ENCODE results near the gene PRKD1. TPM values are rescaled to one million over a fixed set of nuclear protein-coding genes. Genes with fewer than 3 reads are reported as not detected.

Gene PRKD1
- 10 to 100 TPM in 1 of 3 donors, 1 to 10 TPM in 1, under 1 TPM in 1; 0.93 to 10.2 (median 3.1) TPM for total RNA-seq
- long read RNA-seq, donor 1, partial matches to known transcripts, result 1 of 2 reads
- long read RNA-seq, donor 1, other reads (novel, unspliced or antisense), result 1 of 2 reads
- long read RNA-seq, donor 2, result 0 reads

DNA sequence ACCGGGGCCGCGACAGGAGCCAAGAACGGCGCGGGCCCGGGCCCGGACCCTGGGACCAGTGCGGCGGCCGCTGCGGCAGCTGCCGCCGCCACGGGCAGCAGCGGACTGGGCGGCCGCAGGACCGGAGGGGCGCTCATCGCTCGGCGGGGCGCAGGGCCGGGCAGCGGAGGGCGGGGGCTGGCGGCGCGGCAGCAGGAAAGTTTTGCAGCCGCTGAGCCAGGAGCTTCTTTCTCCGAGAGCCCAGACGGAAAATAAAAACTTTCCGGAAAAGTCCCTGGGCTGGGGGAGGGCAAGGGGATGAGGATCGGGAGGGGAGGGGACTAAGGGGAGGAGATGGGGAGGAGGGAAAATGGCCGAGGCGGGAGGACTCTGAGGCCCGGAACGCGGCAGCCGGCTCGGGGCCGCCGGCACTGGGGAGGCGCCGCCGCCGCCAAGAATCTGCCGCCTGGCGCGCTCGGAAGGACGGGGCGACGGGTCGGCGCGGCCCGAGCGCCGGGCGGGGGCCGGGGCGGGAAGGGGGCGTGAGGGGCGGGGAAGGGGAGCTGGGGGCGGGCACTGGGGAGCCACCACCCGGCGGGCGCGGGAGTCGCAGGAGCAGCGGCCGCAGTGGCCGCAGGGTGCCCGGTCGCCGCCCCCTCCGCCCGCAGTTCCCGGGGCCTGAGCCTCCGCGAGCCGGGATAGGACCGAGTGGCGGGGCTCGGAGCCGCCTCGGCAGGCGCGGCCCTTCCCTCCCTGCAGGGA lies at the start of gene PRKD1:
Gene PRKD1, minus strand, starts transcription at position 472 of the 741 bp plus-strand sequence.
- DNase-seq (peak; percentile 33 to 60 (median 54)), ATAC-seq (peak; percentile 79)
- no peaks in the 10 kb centered on the region for H3K9me3 ChIP-seq
- TF ChIP-seq, protein P1, sequence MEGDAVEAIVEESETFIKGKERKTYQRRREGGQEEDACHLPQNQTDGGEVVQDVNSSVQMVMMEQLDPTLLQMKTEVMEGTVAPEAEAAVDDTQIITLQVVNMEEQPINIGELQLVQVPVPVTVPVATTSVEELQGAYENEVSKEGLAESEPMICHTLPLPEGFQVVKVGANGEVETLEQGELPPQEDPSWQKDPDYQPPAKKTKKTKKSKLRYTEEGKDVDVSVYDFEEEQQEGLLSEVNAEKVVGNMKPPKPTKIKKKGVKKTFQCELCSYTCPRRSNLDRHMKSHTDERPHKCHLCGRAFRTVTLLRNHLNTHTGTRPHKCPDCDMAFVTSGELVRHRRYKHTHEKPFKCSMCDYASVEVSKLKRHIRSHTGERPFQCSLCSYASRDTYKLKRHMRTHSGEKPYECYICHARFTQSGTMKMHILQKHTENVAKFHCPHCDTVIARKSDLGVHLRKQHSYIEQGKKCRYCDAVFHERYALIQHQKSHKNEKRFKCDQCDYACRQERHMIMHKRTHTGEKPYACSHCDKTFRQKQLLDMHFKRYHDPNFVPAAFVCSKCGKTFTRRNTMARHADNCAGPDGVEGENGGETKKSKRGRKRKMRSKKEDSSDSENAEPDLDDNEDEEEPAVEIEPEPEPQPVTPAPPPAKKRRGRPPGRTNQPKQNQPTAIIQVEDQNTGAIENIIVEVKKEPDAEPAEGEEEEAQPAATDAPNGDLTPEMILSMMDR (IDR thresholded peaks at IDR 0.05), result no peak
- intact Hi-C loops (cut with DNase I, micrococcal nuclease), result no loop called here
- peak within 1 kb of the TSS; percentile 29 for H3K4me3 ChIP-seq
- H3K4me1 ChIP-seq (ENCODE audit: low read depth), result peaks cover 9% of the 10 kb centered on the region
- no peaks in the 10 kb centered on the region for H3K36me3 ChIP-seq (ENCODE audit: low read depth)

DNA sequence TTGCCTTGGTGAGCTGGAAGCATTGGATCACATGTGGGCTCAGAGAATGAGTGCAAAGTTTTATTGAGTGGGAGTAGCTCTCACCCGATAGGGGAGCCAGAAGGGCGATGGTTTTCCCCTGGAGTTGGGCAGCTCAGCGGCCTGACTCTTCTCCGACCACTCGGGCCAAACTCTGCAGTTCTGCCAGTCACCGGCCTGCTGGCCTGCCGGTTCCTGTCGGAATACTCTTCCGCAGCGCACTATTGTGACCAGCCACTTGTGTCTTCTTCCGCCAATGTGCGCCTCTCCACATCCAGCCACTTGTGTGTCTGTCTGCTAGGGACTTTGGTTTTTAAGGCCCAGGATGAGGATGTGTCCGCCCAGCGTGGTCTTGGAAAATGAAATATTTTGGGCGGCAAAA lies 43.5 kb upstream of the PRKD1 start:
- Histone ChIP-seq H3K9me3 (no peaks in the 10 kb centered on the region), H3K4me3 (no peak overlapping the region), H3K36me3 (ENCODE audit: low read depth) (no peaks in the 10 kb centered on the region), H3K4me1 (ENCODE audit: low read depth) (no peaks in the 10 kb centered on the region)
- intact Hi-C loops (cut with DNase I, micrococcal nuclease), result no loop called here
- ATAC-seq (no peak), DNase-seq (no peak)
- TF ChIP-seq, protein P1 (IDR thresholded peaks at IDR 0.05), result no peak

DNA sequence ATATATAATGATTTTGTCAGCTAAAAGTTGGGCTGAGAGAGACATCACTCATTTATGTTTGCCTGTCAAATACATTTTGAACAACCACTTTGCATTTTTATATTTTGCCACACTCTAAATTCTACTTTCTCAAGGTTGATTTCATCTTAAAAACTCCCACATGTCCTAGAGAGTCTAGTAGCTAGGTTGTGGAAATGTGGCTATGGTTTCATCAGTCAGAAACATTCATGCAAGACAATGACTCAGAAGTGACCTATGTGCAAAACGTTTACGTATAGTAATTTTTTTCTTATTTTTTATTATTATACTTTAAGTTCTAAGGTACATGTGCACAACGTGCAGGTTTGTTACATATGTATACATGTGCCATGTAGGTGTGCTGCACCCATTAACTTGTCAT lies 27.4 kb upstream of the PRKD1 start:
- Histone ChIP-seq H3K4me1 (ENCODE audit: low read depth) (no peaks in the 10 kb centered on the region), H3K36me3 (ENCODE audit: low read depth) (no peaks in the 10 kb centered on the region), H3K9me3 (no peaks in the 10 kb centered on the region), H3K4me3 (no peak overlapping the region)
- ATAC-seq (no peak), DNase-seq (no peak)
- intact Hi-C loops (cut with DNase I, micrococcal nuclease), result no loop called here
- TF ChIP-seq, protein P1 (IDR thresholded peaks at IDR 0.05), result no peak

DNA sequence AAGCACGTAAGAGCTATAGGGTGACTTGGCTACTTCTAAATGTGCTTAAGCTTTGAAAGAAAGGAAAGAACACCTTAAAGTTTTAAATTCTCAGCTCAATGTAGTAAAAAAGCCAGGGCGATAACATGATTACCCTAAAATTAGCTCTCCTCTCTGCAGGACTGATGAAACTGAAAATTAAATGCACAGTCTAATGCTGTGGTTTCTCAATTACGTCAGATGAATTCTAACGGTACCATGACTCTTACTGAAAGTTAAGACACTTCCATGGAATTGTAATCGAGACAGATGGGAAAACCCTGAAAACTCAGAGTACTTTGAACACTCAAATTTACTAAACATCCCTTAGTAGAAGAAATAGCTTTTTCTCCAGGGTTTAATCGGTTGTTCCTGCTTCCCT lies 25.9 kb upstream of the PRKD1 start:
- Histone ChIP-seq H3K4me1 (ENCODE audit: low read depth) (no peaks in the 10 kb centered on the region), H3K36me3 (ENCODE audit: low read depth) (no peaks in the 10 kb centered on the region), H3K9me3 (no peaks in the 10 kb centered on the region), H3K4me3 (no peak overlapping the region)
- intact Hi-C loops (cut with DNase I, micrococcal nuclease), result no loop called here
- DNase-seq (no peak), ATAC-seq (no peak)
- TF ChIP-seq, protein P1 (IDR thresholded peaks at IDR 0.05), result no peak

DNA sequence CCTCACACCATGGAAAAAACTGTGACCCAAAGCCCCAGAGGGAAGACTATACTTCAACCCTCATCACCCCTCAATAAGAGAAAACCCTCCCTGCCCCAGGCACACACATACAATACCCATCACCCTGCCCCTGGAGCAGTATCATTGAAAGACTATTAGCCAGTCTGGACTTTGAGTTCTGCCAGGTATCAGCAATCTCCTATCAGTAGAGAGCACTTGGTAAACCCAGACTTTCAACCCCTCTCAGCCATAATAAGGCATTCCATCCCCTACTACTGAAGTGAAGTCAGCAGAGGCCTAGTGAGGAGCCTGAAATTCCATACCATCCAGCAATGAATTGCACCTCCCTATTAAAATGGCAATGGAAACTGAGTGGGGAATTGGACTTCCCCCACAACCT lies 16.4 kb upstream of the PRKD1 start:
- TF ChIP-seq, protein P1 (IDR thresholded peaks at IDR 0.05), result no peak
- DNase-seq, result no peak
- intact Hi-C loops (cut with DNase I, micrococcal nuclease), result no loop called here

More for the DNA sequence above, 16.4 kb upstream of the PRKD1 start:
- H3K36me3 ChIP-seq (ENCODE audit: low read depth), result no peaks in the 10 kb centered on the region
- no peak overlapping the region for H3K4me3 ChIP-seq
- no peaks in the 10 kb centered on the region for H3K4me1 ChIP-seq (ENCODE audit: low read depth)
- no peak for ATAC-seq
- H3K9me3 ChIP-seq, result no peaks in the 10 kb centered on the region
